Activated T-helper 9 cell treated with anti-CD3 and anti-CD28 coated beads, Interleukin-2, amount 50 U/mL, for 16 hours (primary cell): Measurements from ENCODE around the gene SERPINA1.

ENCODE experiments used
- DNase-seq: peaks from one replicate; pipeline ENCODE4 v3.0.0-alpha.2; 2020; ENCODE audit warnings: low read depth

The SERPINA1 gene

GRCh38 chr14:94382716-94383596, 5.4 kb downstream of the SERPINA1 start:
- DNase-seq: no peak

- DNase-seq: no peak
Observed at GRCh38 chr14:94382099-94382715, 6.2 kb downstream of the SERPINA1 start.

GRCh38 chr14:94381149-94382030, 7.0 kb downstream of the SERPINA1 start:
- no peak for DNase-seq

GRCh38 chr14:94380225-94381148, 7.9 kb downstream of the SERPINA1 start:
- DNase-seq: no peak

- no peak for DNase-seq
Observed at GRCh38 chr14:94379291-94380224, 8.8 kb downstream of the SERPINA1 start.

GRCh38 chr14:94378527-94379290, 9.7 kb downstream of the SERPINA1 start:
- DNase-seq: no peak

GRCh38 chr14:94377866-94378470, 10.4 kb downstream of the SERPINA1 start:
- DNase-seq: no peak

- DNase-seq: no peak
Observed at GRCh38 chr14:94376976-94377865, 11.2 kb downstream of the SERPINA1 start.

GRCh38 chr14:94376108-94376975, 12.1 kb downstream of the SERPINA1 start:
- no peak for DNase-seq

GRCh38 chr14:94375552-94376107, 12.8 kb downstream of the SERPINA1 start:
- DNase-seq: no peak

GRCh38 chr14:94374749-94375260, 13.6 kb downstream of the SERPINA1 start:
- DNase-seq: no peak

GRCh38 chr14:94374116-94374515, 14.3 kb downstream of the SERPINA1 start:
- no peak for DNase-seq

- DNase-seq: no peak
Observed at GRCh38 chr14:94373708-94374107, 14.7 kb downstream of the SERPINA1 start.

- DNase-seq: no peak
Observed at GRCh38 chr14:94372021-94372605, 16.3 kb downstream of the SERPINA1 start.

GRCh38 chr14:94370524-94370910, 17.9 kb downstream of the SERPINA1 start:
- DNase-seq: no peak
